GM18517 (cell line): ENCODE measurements around the gene NOM1.
"Not testable (repeated sequence)": the region's sequence is repeated elsewhere in the genome, so short reads cannot be mapped to it uniquely, and the experiment has no call there.

Experiments
- ATAC-seq: cut with Tn5 transposase; IDR thresholded peaks from one replicate; pipeline ENCODE4 v1.9.1; 2021; ENCODE audit warnings: mild to moderate bottlenecking, moderate library complexity; ENCODE audit not compliant: unreplicated experiment

Gene NOM1

DNA sequence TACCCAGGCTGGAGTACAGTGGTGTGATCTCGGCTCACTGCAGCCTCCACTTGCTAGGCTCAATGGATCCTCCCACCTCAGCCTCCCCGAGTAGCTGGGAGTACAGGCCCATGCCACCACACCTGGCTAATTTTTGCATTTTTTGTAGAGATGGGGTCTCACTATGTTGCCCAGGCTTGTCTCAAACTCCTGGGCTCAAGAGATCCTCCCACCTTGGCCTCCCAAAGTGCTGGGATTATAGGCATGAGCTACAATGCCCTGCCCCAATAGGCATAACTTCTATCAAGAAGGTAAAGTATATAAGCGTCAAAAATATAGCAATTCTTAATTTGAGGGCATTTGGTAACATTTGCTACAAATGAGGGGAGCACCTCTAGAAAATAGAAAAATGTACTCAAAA lies 12.7 kb upstream of the NOM1 start:
- ATAC-seq, result not testable (repeated sequence)

GRCh38 chr7:156940421-156941122 lies 8.9 kb upstream of the NOM1 start:
- no peak for ATAC-seq

GRCh38 chr7:156941393-156942182 lies 7.9 kb upstream of the NOM1 start:
- no peak for ATAC-seq

- ATAC-seq, result no peak
Observed at GRCh38 chr7:156942708-156943090, 6.8 kb upstream of the NOM1 start.

GRCh38 chr7:156943091-156944041 lies 6.1 kb upstream of the NOM1 start:
- ATAC-seq, result no peak

GRCh38 chr7:156944876-156945275 lies 4.6 kb upstream of the NOM1 start:
- no peak for ATAC-seq

- no peak for ATAC-seq
Observed at GRCh38 chr7:156947120-156947843, 2.2 kb upstream of the NOM1 start.

GRCh38 chr7:156948361-156948760 lies 1.2 kb upstream of the NOM1 start:
- no peak for ATAC-seq

DNA sequence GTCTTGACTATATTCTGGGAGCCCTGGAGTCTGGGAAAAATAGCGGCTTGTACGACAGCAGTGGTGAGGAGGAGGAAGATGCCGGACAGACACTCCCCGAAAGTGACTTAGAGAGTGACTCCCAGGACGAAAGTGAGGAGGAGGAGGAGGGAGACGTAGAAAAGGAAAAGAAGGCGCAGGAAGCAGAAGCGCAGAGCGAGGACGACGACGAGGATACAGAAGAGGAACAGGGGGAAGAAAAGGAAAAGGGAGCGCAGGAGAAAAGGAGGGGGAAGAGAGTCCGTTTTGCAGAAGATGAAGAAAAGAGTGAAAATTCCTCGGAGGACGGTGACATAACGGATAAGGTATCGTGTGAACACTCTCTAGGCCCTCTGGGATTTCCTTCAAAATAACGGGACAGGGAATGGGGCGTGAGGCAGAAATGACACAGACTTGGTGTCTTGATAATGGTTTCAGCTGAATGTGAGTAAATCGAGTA lies 908 bp downstream of the NOM1 start:
- ATAC-seq, result no peak

DNA sequence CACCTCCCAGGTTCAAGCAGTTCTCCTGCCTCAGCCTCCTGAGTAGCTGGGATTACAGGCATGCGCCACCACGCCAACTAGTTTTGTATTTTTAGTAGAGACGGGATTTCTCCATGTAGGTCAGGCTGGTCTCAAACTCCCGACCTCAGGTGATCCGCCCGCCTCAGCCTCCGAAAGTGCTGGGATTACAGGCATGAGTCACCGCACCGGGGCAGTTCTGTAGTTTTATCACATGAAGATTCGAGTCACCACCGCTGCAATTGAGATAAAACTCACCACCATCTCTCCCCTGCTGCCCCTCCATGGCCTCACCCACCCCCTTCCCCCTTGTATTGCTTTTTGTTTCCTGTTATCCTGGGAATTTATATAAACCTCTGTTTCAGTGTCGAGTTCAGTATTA lies 3.7 kb downstream of the NOM1 start:
- ATAC-seq, result not testable (repeated sequence)

GRCh38 chr7:156954941-156955340 lies 5.4 kb downstream of the NOM1 start:
- no peak for ATAC-seq

DNA sequence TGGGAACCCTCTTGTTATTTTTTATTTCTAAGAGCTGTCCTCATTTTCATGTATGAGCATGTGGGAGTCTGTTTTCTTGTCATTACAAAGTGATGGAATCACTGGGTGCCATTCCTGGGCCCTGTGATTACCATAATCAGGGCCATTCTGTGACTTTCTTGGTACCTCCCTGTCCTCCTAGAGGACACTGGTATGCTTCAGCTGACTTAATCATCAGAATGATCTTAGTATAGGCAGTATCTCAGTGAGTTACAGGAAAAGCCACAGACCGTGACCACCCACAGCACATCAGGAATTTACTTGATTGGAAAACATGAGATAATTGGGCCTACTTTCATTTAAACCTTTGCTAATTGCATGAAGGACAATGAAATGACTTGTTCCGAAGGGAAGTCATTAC lies 7.2 kb downstream of the NOM1 start:
- ATAC-seq, result no peak

DNA sequence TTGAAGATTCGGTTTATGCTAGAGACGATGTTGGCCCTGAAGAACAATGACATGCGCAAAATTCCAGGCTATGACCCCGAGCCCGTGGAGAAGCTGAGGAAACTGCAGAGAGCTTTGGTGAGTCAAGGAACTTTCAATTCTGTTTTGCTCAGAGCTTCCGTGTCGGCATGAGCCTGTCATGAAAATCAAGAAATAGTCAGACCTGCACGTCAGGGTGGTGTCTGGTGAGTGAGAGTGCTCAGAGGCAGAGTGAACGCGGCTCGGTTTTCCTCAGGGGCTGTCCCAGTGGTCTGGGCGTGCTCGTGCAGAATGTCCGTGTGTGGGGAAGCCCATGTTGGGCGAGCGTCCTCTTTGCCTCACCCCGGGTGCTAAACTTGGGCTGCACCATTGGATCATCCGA lies 12.6 kb downstream of the NOM1 start:
- no peak for ATAC-seq

GRCh38 chr7:156962897-156963296 lies 13.4 kb downstream of the NOM1 start:
- ATAC-seq, result no peak

DNA sequence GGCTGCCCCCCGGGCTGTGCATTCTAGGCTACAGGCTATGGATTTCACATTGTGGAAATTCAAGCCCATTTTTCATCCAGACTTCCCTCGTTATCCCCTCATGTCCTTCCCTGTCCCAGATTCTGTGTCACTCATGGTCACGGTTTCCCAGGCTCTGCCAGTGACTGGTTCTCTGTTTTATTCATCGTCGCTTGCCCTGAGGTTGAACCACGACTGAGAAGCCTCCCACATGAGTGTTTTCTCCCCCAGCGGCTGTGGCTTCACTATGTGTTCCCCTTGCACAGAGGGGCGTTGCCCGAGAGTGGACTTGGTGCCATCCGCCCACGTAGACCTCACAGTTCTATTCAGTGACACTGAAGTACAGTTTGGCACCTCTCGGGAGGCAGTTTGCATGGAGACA lies 14.0 kb downstream of the NOM1 start:
- no peak for ATAC-seq

- ATAC-seq, result no peak
Observed at GRCh38 chr7:156964971-156965370, 15.5 kb downstream of the NOM1 start.

DNA sequence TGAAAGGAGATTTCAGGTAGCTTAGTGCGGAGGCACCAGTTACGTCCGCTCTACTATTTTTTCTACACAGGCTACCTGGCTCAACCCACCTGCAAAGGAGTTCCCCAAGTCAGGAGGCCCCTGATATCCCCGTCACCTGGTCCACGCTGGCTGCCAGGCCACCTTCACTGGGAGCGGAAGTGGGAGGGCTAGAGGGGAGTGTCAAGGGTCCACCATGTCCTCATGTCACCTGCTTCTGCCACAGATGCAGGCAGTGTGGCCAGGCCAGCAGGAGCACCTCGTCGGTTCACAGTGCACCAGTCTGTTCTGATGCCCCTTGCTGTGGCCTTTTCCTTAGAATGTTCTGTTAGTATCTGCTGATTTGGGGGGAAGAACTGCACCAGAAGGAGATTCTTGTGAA lies 16.9 kb downstream of the NOM1 start:
- ATAC-seq, result no peak

DNA sequence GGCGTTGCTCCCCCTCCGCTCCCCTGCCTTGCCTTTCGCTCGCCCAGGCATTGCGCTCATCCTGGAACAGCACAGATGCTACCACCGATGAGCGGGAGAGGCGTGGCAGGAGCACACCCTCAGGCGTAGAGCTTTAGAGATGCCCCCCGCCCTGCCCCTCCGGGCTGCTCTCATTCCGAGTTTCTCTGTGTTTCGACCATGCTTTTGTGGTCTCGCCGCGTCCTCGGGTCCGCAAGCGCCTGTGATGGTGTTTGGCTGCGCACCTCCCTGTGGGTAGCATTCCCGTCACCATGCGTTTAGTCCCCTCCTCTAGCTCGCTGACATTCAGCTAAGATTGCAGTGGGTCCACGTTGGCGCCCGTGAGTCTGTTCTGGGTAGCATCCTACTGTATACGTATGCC lies 18.7 kb downstream of the NOM1 start:
- ATAC-seq, result no peak

GRCh38 chr7:156969972-156970420 lies 20.5 kb downstream of the NOM1 start:
- no peak for ATAC-seq

DNA sequence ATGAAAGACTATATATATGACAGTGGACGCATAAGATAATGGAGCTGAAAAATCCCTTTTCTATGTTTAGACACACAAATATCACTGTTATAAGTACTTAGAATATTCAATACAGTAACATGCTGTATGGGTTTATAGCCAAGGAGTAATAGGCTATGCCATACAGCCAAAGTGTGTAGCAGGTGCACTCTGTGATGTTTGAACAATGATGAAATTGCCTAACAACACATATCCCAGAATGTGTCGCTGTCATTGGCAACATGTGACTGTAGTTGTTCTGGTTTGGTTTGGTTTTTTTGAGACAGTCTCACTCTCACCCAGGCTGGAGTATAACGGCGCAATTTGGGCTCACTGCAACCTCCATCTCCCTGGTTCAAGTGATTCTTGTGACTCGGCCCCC lies 26.1 kb downstream of the NOM1 start:
- ATAC-seq, result no peak
